Fibroblast of mammary gland (primary cell): ENCODE results near the gene STRN4.
A peak's percentile ranks its signal among the peaks of the same experiment; 100 is the strongest.

ENCODE experiments used
- DNase-seq: peaks from one replicate; pipeline ENCODE4 v3.0.0-alpha.2; 2010; ENCODE audit warnings: low read depth
- H3K4me3 ChIP-seq: 2 replicates; pipeline ENCODE4 v1.5.1; 2011; ENCODE audit warnings: low read depth, mild to moderate bottlenecking, low read length, moderate library complexity; ENCODE audit not compliant: control insufficient read depth
- TF ChIP-seq, protein P1 (sequence below): conservative IDR thresholded peaks from 2 replicates; pipeline ENCODE4 v1.5.1; 2011; ENCODE audit warnings: low read depth, low read length, inconsistent platforms; ENCODE audit not compliant: control insufficient read depth, insufficient read depth

STRN4 gene

DNA sequence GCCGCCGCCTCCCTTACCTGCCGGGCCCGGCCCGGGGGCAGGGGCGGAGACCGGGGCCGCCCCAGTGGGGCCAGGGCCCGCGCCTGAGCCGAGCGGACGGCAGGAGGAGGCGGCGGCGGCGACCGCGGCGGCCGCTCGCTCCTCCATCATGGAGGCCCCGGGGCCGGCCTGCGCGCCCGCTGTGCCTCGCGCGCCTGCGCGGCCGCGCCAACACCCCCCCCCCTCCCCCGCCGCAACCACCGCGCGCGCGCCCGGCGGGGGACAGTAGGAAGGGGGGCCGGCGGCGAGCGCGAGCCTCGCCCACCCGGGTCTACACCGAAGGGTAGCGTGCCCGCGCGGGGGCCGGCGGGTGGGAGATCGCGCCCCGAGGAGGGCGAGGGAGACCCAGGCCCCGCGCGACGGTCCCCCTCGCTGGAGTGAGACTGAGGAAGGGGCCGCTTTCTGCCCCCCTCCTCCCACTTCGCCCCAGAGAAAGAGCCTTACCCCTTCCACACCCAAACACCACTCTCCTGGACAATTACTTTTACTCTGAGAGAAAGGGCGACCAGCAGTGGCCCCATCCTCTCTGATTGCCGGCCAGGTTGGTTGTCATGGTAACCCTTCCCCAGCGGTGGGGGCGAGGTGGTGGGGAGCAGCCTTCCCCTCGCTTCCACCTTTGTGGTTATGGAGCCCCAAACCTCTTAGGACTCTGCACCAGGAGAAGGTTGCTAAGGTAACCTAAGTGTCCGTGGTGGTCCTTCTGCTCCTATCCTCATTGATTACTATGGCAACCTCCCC is at the start of gene STRN4:
Gene STRN4 (minus strand): TSS at position 170 of the 777 bp plus-strand sequence. CDS start 20 bp downstream, at position 150.
- DNase-seq, result no peak
- TF ChIP-seq, protein P1, sequence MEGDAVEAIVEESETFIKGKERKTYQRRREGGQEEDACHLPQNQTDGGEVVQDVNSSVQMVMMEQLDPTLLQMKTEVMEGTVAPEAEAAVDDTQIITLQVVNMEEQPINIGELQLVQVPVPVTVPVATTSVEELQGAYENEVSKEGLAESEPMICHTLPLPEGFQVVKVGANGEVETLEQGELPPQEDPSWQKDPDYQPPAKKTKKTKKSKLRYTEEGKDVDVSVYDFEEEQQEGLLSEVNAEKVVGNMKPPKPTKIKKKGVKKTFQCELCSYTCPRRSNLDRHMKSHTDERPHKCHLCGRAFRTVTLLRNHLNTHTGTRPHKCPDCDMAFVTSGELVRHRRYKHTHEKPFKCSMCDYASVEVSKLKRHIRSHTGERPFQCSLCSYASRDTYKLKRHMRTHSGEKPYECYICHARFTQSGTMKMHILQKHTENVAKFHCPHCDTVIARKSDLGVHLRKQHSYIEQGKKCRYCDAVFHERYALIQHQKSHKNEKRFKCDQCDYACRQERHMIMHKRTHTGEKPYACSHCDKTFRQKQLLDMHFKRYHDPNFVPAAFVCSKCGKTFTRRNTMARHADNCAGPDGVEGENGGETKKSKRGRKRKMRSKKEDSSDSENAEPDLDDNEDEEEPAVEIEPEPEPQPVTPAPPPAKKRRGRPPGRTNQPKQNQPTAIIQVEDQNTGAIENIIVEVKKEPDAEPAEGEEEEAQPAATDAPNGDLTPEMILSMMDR, result no peak
- H3K4me3 ChIP-seq, result peak within 1 kb of the TSS; percentile 89

GRCh38 chr19:46791944-46792343 is 45.7 kb upstream of the STRN4 start:
- DNase-seq, result no peak
- H3K4me3 ChIP-seq, result no peak overlapping the region
- TF ChIP-seq, protein P1, result no peak

DNA sequence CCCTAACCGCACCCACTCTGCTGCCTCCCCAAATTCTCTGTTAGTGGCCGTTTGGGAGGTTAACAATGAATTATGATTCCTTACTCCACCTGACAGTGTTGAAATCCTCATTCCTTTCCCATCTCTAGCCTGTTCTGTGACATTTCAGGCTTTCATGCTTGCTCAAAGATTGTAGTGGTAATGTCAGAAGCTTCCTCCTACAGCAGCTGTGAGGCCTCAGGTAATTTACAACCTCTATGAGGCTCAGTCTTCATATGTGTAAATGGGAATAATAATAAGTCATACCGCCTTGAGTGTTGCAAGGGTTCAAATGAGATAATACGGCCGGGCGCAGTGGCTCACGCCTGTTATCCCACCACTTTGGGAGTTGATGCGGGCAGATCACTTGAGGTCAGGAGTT is 43.1 kb upstream of the STRN4 start:
- DNase-seq, result no peak
- no peak overlapping the region for H3K4me3 ChIP-seq
- TF ChIP-seq, protein P1, result no peak

- no peak for DNase-seq
- H3K4me3 ChIP-seq, result no peak overlapping the region
Observed at GRCh38 chr19:46788968-46789338, 42.7 kb upstream of the STRN4 start.

GRCh38 chr19:46788262-46788967 is 42.2 kb upstream of the STRN4 start, which contains the start of gene SLC1A5:
TSS of gene SLC1A5 (minus strand) at chr19:46788594. CDS start at chr19:46787965, 629 bp downstream.
- peak within 1 kb of the TSS; percentile 92 for H3K4me3 ChIP-seq
- DNase-seq, result peak; percentile 95
- TF ChIP-seq, protein P1, result no peak

More at GRCh38 chr19:46788968-46789338, 42.7 kb upstream of the STRN4 start:
- TF ChIP-seq, protein P1, result no peak

- TF ChIP-seq, protein P1, result no peak
- DNase-seq, result peak; percentile 68
- H3K4me3 ChIP-seq, result peak overlapping the region; percentile 92
Observed at GRCh38 chr19:46787331-46788261, 41.3 kb upstream of the STRN4 start.
